ENCODE measurements around the gene PRDM16. TPM values are rescaled to one million over a fixed set of nuclear protein-coding genes. Genes with fewer than 3 reads are reported as not detected.

The PRDM16 gene
- total RNA-seq, 2 experiments from 2014 or later: not detected

GRCh38 chr1:3356827-3357460 is 287.9 kb downstream of the PRDM16 start:
- no peak for TF ChIP-seq EZH2phosphoT487 (IDR thresholded peaks at IDR 0.05; ENCODE audit: borderline replicate concordance, low read depth, low read length)
- TF ChIP-seq, protein P1, sequence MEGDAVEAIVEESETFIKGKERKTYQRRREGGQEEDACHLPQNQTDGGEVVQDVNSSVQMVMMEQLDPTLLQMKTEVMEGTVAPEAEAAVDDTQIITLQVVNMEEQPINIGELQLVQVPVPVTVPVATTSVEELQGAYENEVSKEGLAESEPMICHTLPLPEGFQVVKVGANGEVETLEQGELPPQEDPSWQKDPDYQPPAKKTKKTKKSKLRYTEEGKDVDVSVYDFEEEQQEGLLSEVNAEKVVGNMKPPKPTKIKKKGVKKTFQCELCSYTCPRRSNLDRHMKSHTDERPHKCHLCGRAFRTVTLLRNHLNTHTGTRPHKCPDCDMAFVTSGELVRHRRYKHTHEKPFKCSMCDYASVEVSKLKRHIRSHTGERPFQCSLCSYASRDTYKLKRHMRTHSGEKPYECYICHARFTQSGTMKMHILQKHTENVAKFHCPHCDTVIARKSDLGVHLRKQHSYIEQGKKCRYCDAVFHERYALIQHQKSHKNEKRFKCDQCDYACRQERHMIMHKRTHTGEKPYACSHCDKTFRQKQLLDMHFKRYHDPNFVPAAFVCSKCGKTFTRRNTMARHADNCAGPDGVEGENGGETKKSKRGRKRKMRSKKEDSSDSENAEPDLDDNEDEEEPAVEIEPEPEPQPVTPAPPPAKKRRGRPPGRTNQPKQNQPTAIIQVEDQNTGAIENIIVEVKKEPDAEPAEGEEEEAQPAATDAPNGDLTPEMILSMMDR (conservative IDR thresholded peaks at IDR 0.05; ENCODE audit: low read length): no peak
- CTCF ChIA-PET (ENCODE audit: unreplicated experiment): no interaction called here
- Histone ChIP-seq H3K27ac (ENCODE audit: low read depth, low read length, poor library complexity, severe bottlenecking) (no peak overlapping the region), H3K4me3 (ENCODE audit: low read depth, low read length, poor library complexity, severe bottlenecking) (no peak overlapping the region), H3K36me3 (ENCODE audit: insufficient read depth, low read length) (no peaks in the 10 kb centered on the region), H3K9me2 (ENCODE audit: insufficient read depth, low read length) (no peaks in the 10 kb centered on the region), H3K9me3 (ENCODE audit: low read length) (no peaks in the 10 kb centered on the region), H3K4me1 (ENCODE audit: insufficient read depth, low read length, poor library complexity, severe bottlenecking) (no peaks in the 10 kb centered on the region), H4K20me1 (ENCODE audit: insufficient read depth, low read length) (no peaks in the 10 kb centered on the region), H3K79me2 (ENCODE audit: insufficient read depth, low read depth, low read length) (no peaks in the 10 kb centered on the region), H3K4me2 (ENCODE audit: low read length) (no peak overlapping the region), H2AFZ (ENCODE audit: low read length) (no peak overlapping the region)
- intact Hi-C loops (cut with micrococcal nuclease; ENCODE audit: unreplicated experiment): no loop called here
- POLR2A ChIA-PET: no interaction called here
- BruUV-seq (replicated peaks): no TSS peak
- no peak for DNase-seq (ENCODE audit: low spot score)

DNA sequence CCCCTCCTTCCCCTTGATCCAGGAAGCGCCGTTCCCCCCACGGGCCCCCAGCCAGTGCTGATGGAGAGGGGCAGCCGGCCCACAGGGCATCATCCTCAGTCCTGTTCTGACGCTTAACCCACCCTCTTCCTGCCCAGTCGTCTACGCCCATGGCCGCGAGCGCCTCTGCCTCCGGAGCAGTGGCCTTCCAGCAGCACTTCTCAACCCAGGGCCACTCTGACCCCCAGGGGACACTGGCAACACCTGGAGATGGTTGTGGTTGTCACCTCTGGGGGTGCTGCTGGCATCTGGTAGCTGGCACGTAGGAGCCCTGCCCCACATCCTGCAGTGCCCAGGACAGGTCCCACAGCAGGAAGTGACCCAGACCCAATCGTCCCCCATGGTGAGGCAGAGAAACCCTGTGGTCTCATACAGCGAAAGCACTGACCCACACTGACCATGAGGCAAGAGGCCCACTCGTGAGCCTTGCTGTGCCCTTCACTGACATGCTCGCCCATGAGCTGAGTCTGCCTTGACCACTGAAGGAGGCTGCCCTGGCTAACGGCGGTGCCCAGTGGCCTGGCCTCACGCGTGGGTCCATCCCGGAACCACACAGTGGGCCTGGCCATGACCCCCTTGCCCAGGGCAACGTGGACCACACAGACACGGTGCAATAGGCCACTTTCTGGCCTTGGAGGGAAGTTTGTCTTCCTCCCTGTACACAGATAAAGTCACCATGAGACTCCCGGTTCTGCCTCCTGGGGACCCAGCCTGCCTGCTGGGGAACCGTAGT is 288.7 kb downstream of the PRDM16 start:
- H3K4me3 ChIP-seq (ENCODE audit: low read depth, low read length, poor library complexity, severe bottlenecking): no peak overlapping the region
- no peaks in the 10 kb centered on the region for H3K4me1 ChIP-seq (ENCODE audit: insufficient read depth, low read length, poor library complexity, severe bottlenecking)
- H3K9me2 ChIP-seq (ENCODE audit: insufficient read depth, low read length): no peaks in the 10 kb centered on the region
- no peak overlapping the region for H3K27ac ChIP-seq (ENCODE audit: low read depth, low read length, poor library complexity, severe bottlenecking)
- BruUV-seq (replicated peaks): no TSS peak
- ChIA-PET CTCF (ENCODE audit: unreplicated experiment) (no interaction called here), POLR2A (no interaction called here)
- H3K9me3 ChIP-seq (ENCODE audit: low read length): no peaks in the 10 kb centered on the region
- H3K4me2 ChIP-seq (ENCODE audit: low read length): no peak overlapping the region
- H3K36me3 ChIP-seq (ENCODE audit: insufficient read depth, low read length): no peaks in the 10 kb centered on the region
- no peak for DNase-seq (ENCODE audit: low spot score)
- TF ChIP-seq, protein P1 (conservative IDR thresholded peaks at IDR 0.05; ENCODE audit: low read length): no peak
- no peak for TF ChIP-seq EZH2phosphoT487 (IDR thresholded peaks at IDR 0.05; ENCODE audit: borderline replicate concordance, low read depth, low read length)
- no peaks in the 10 kb centered on the region for H4K20me1 ChIP-seq (ENCODE audit: insufficient read depth, low read length)
- no peaks in the 10 kb centered on the region for H3K79me2 ChIP-seq (ENCODE audit: insufficient read depth, low read depth, low read length)
- intact Hi-C loops (cut with micrococcal nuclease; ENCODE audit: unreplicated experiment): no loop called here
- H2AFZ ChIP-seq (ENCODE audit: low read length): no peak overlapping the region

DNA sequence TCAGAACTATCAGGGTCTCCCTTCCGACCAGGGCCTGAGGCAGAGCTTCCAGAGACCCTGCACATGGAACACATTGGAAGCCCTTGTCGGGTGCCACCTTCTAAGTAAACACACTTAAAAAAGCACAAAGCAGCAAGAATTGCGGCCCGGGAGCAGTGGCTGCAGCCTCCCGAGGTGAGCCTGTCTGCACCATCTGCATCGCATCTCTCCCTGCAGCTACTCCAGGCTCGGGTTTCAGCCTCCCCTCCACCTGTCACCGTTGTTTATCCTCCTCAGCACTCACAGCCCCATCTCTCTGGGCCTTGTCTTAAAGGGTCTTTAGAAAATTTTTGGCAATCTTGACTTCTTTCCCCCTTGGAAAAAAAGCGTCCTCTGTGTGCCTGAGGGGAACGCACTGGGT is 290.3 kb downstream of the PRDM16 start:
- Histone ChIP-seq H2AFZ (ENCODE audit: low read length) (no peak overlapping the region), H3K4me1 (ENCODE audit: insufficient read depth, low read length, poor library complexity, severe bottlenecking) (no peaks in the 10 kb centered on the region), H3K9me2 (ENCODE audit: insufficient read depth, low read length) (no peaks in the 10 kb centered on the region), H3K4me3 (ENCODE audit: low read depth, low read length, poor library complexity, severe bottlenecking) (no peak overlapping the region), H3K9me3 (ENCODE audit: low read length) (no peaks in the 10 kb centered on the region), H3K27ac (ENCODE audit: low read depth, low read length, poor library complexity, severe bottlenecking) (no peak overlapping the region), H4K20me1 (ENCODE audit: insufficient read depth, low read length) (no peaks in the 10 kb centered on the region), H3K79me2 (ENCODE audit: insufficient read depth, low read depth, low read length) (no peaks in the 10 kb centered on the region), H3K4me2 (ENCODE audit: low read length) (no peak overlapping the region), H3K36me3 (ENCODE audit: insufficient read depth, low read length) (no peaks in the 10 kb centered on the region)
- no peak for TF ChIP-seq EZH2phosphoT487 (IDR thresholded peaks at IDR 0.05; ENCODE audit: borderline replicate concordance, low read depth, low read length)
- TF ChIP-seq, protein P1 (conservative IDR thresholded peaks at IDR 0.05; ENCODE audit: low read length): no peak
- ChIA-PET POLR2A (no interaction called here), CTCF (ENCODE audit: unreplicated experiment) (no interaction called here)
- intact Hi-C loops (cut with micrococcal nuclease; ENCODE audit: unreplicated experiment): no loop called here
- DNase-seq (ENCODE audit: low spot score): no peak
- no TSS peak for BruUV-seq (replicated peaks)
